HepG2 (cell line): ENCODE measurements around the gene SERPINB10. TPM values are rescaled to one million over a fixed set of nuclear protein-coding genes. Genes with fewer than 3 reads are reported as not detected.

Source experiments
- DMAP1 ChIP-seq: IDR thresholded peaks from 2 replicates; pipeline ENCODE4 v1.6.1; 2016
- GTF2F1 ChIP-seq: fragments of 150-350 bp; IDR thresholded peaks from 2 replicates; pipeline ENCODE4 v1.6.1; 2014; ENCODE audit warnings: low read length
- HCFC1 ChIP-seq: fragments of 150-350 bp; IDR thresholded peaks from 2 replicates; pipeline ENCODE4 v1.6.1; 2014; ENCODE audit warnings: low read depth, low read length
- HIVEP1 ChIP-seq: sonication (generic); formaldehyde crosslinking; IDR thresholded peaks from 2 replicates; pipeline ENCODE4 v1.4.0; 2020; ENCODE audit warnings: mild to moderate bottlenecking, missing genetic modification reagents
- KMT2A ChIP-seq: sonication (generic); formaldehyde crosslinking; IDR thresholded peaks from 2 replicates; pipeline ENCODE4 v1.4.0; 2020; ENCODE audit warnings: missing genetic modification reagents
- MAFK ChIP-seq, 2 experiments: IDR thresholded peaks in 1 of 2; conservative IDR thresholded peaks in 1 of 2; 2 replicates each; pipeline ENCODE4 v1.6.1; 2011; ENCODE audit warnings: improper control_type of control experiment in 2 of 2, low read length in 2 of 2
- MXD4 ChIP-seq: IDR thresholded peaks from 2 replicates; pipeline ENCODE4 v1.6.1; 2016; ENCODE audit warnings: mild to moderate bottlenecking, missing biosample characterization, missing genetic modification reagents
- NR2F6 ChIP-seq, 2 experiments: IDR thresholded peaks; 2 replicates each; pipeline ENCODE4 v1.6.1; 2016; ENCODE audit warnings: antibody characterized with exemption in 1 of 2, mild to moderate bottlenecking in 1 of 2
- RAD21 ChIP-seq: fragments of 450-650 bp; formaldehyde crosslinking; IDR thresholded peaks from 2 replicates; pipeline ENCODE4 v1.5.0; 2020; ENCODE audit warnings: mild to moderate bottlenecking
- TBX2 ChIP-seq: sonication (generic); formaldehyde crosslinking; IDR thresholded peaks from 2 replicates; pipeline ENCODE4 v1.5.0; 2020; ENCODE audit warnings: missing genetic modification reagents, mild to moderate bottlenecking, borderline replicate concordance
- ZMYM2 ChIP-seq: sonication (generic); formaldehyde crosslinking; IDR thresholded peaks from 2 replicates; pipeline ENCODE4 v1.8.0; 2022; ENCODE audit warnings: mild to moderate bottlenecking, missing genetic modification reagents
- ZNF121 ChIP-seq: sonication (generic); formaldehyde crosslinking; IDR thresholded peaks from 2 replicates; pipeline ENCODE4 v1.5.0; 2020; ENCODE audit warnings: mild to moderate bottlenecking, missing genetic modification reagents
- ZNF20 ChIP-seq: sonication (generic); formaldehyde crosslinking; IDR thresholded peaks from 2 replicates; pipeline ENCODE4 v1.4.0; 2020; ENCODE audit warnings: mild to moderate bottlenecking, moderate library complexity, missing genetic modification reagents
- ZNF264 ChIP-seq: sonication (generic); formaldehyde crosslinking; IDR thresholded peaks from 2 replicates; pipeline ENCODE4 v1.4.0; 2020; ENCODE audit warnings: missing genetic modification reagents
- ZNF431 ChIP-seq: sonication (generic); formaldehyde crosslinking; IDR thresholded peaks from 2 replicates; pipeline ENCODE4 v1.9.0; 2022; ENCODE audit warnings: missing genetic modification reagents, low read depth, mild to moderate bottlenecking, borderline replicate concordance
- ZNF432 ChIP-seq: sonication (generic); formaldehyde crosslinking; IDR thresholded peaks from 2 replicates; pipeline ENCODE4 v1.5.0; 2020; ENCODE audit warnings: missing genetic modification reagents, mild to moderate bottlenecking, borderline replicate concordance
- ZNF660 ChIP-seq: sonication (generic); formaldehyde crosslinking; IDR thresholded peaks from 2 replicates; pipeline ENCODE4 v1.5.1; 2020; ENCODE audit warnings: mild to moderate bottlenecking, low read depth, missing genetic modification reagents, borderline replicate concordance
- ZNF709 ChIP-seq: sonication (generic); formaldehyde crosslinking; IDR thresholded peaks from 2 replicates; pipeline ENCODE4 v1.5.0; 2020; ENCODE audit warnings: mild to moderate bottlenecking, missing genetic modification reagents
- ZNF777 ChIP-seq: sonication (generic); formaldehyde crosslinking; IDR thresholded peaks from 2 replicates; pipeline ENCODE4 v1.4.0; 2020; ENCODE audit warnings: missing genetic modification reagents
- ZNF850 ChIP-seq: sonication (generic); formaldehyde crosslinking; conservative IDR thresholded peaks from 2 replicates; pipeline ENCODE4 v1.9.0; 2021; ENCODE audit warnings: mild to moderate bottlenecking, missing genetic modification reagents
- polyA plus RNA-seq, 8 experiments: library from polyadenylated mRNA; depleted of rRNA in 3 of 8; stranded (reverse) in 7 of 8; unstranded in 1 of 8; fragments of >200 nt; fragmentation: Illumina TruSeq in 4 of 8; extraction: Trizol in 4 of 8; gene quantifications; 2 replicates each; pipeline versions ENCODE4 v1.2.1 to v1.2.3, GENCODE V29; 2011 to 2016; ENCODE audit warnings: low read depth in 4 of 8, missing spikeins in 1 of 8, mixed read lengths in 1 of 8; ENCODE audit not compliant: insufficient read depth in 1 of 8
- total RNA-seq, 5 experiments: library from RNA; depleted of rRNA; stranded (reverse); fragments of >200 nt; fragmentation: Illumina TruSeq; extraction: Trizol; gene quantifications; 2 replicates each; pipeline ENCODE4 v1.2.3, GENCODE V29; 2016; ENCODE audit warnings: low read depth in 1 of 5
- TF ChIP-seq, protein P1 (sequence below): sonication (generic); formaldehyde crosslinking; IDR thresholded peaks from 2 replicates; pipeline ENCODE4 v1.4.0; 2020; ENCODE audit warnings: missing genetic modification reagents
- TF ChIP-seq, protein P2 (sequence below): IDR thresholded peaks from 2 replicates; pipeline ENCODE4 v1.6.1; 2016; ENCODE audit warnings: missing biosample characterization, missing genetic modification reagents, low read depth
- TF ChIP-seq, protein P3 (sequence below): sonication (generic); formaldehyde crosslinking; IDR thresholded peaks from 2 replicates; pipeline ENCODE4 v1.5.0; 2020; ENCODE audit warnings: missing genetic modification reagents
- TF ChIP-seq, protein P4 (sequence below): sonication (generic); formaldehyde crosslinking; conservative IDR thresholded peaks from 2 replicates; pipeline ENCODE4 v1.8.0; 2022; ENCODE audit warnings: mild to moderate bottlenecking, moderate library complexity, missing genetic modification reagents
- TF ChIP-seq, protein P5 (sequence below): sonication (generic); formaldehyde crosslinking; IDR thresholded peaks from 2 replicates; pipeline ENCODE4 v1.8.0; 2022; ENCODE audit warnings: mild to moderate bottlenecking, missing genetic modification reagents

The SERPINB10 gene
- total and polyA plus RNA-seq, 2 of the 13 experiments (the other 11 are each of a cell fraction or from before 2014, with no cell fraction given) = not detected

DNA sequence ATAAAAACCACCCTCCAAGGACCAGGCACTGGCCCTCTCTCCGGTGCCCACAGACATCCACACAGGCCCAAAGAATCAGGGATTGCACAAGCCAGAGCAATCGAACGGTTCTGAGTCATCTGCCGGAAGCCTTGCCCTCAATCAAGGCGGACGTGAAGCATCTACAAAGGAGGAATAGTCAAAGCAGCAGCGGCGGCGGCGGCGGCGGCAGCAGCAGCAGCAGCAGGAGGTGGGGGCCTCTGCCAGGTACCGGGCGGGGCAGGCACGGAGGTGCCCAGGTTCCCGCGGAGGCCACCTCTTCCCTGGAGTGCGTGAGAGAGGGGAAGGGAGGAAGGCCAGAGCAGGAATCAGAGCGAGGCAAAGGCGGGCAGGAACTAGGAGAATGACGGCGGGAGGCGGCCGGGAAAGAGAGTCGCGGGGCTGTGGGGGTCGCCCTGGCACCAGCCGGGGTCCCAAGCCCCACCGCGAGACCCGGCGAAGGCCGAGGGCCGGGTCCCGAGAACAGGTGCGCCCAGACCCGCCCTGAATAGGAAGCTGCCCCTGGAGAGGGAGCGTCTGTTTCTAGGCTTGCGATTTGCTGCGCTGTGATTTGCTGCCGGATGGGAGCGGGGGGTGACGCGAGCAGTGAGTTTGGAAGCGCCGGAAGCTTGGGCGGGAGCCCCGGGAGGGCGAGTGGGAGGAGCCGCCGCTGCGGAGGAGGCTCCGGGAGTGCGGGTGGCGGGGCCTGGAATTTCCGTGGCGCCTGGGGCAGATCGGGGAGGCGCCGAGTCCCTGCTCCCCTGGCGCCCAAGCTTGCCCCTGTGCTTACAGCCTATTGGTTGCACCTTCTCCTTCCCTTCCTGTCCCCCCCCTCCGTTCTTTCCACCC, 62.4 kb downstream of the SERPINB10 start, which contains the start of gene SERPINB8 (continued):
- TF ChIP-seq, protein P1, sequence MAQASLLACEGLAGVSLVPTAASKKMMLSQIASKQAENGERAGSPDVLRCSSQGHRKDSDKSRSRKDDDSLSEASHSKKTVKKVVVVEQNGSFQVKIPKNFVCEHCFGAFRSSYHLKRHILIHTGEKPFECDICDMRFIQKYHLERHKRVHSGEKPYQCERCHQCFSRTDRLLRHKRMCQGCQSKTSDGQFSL (CRISPR knock-in tag) = peak; percentile 56; the same call in 1 of the 2 replicates
- no peak for TF ChIP-seq GTF2F1
- peak; percentile 70; the same call in 1 of the 2 replicates for TF ChIP-seq DMAP1 (CRISPR knock-in tag)
- TF ChIP-seq HCFC1 = no peak
- no peak for TF ChIP-seq ZNF660 (CRISPR knock-in tag)
- TF ChIP-seq ZNF121 (CRISPR knock-in tag) = no peak
- TF ChIP-seq RAD21 (CRISPR knock-in tag) = no peak
- TF ChIP-seq ZNF850 (CRISPR knock-in tag) = no peak
- TF ChIP-seq ZNF709 (CRISPR knock-in tag) = peak; percentile 51; the same call in 1 of the 2 replicates
- peak; percentile 55 for TF ChIP-seq TBX2 (CRISPR knock-in tag)
- TF ChIP-seq ZNF264 (CRISPR knock-in tag) = no peak
- TF ChIP-seq MXD4 (CRISPR knock-in tag) = no peak
- no peak for TF ChIP-seq ZNF432
- TF ChIP-seq, protein P2, sequence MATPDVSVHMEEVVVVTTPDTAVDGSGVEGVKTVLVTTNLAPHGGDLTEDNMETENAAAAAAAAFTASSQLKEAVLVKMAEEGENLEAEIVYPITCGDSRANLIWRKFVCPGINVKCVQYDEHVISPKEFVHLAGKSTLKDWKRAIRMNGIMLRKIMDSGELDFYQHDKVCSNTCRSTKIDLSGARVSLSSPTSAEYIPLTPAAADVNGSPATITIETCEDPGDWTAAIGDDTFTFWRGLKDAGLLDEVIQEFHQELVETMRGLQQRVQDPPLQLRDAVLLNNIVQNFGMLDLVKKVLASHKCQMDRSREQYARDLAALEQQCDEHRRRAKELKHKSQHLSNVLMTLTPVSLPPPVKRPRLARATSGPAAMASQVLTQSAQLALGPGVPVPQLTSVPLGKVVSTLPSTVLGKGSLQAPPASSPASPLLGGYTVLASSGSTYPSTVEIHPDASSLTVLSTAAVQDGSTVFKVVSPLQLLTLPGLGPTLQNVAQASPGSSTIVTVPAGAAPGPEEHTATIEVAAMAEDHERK (CRISPR knock-in tag) = no peak
- TF ChIP-seq HIVEP1 = no peak
- no peak for TF ChIP-seq ZNF20
- TF ChIP-seq ZMYM2 (CRISPR knock-in tag) = no peak
- TF ChIP-seq ZNF777 (CRISPR knock-in tag) = no peak; the same call in 1 of the 2 replicates
- no peak for TF ChIP-seq MAFK (conservative IDR thresholded peaks at IDR 0.05 in 1 of 2, IDR thresholded peaks at IDR 0.05 in 1 of 2; ENCODE audit: low read length in 2 of 2)
- TF ChIP-seq, protein P3, sequence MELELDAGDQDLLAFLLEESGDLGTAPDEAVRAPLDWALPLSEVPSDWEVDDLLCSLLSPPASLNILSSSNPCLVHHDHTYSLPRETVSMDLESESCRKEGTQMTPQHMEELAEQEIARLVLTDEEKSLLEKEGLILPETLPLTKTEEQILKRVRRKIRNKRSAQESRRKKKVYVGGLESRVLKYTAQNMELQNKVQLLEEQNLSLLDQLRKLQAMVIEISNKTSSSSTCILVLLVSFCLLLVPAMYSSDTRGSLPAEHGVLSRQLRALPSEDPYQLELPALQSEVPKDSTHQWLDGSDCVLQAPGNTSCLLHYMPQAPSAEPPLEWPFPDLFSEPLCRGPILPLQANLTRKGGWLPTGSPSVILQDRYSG (CRISPR knock-in tag) = no peak
- TF ChIP-seq, protein P4, sequence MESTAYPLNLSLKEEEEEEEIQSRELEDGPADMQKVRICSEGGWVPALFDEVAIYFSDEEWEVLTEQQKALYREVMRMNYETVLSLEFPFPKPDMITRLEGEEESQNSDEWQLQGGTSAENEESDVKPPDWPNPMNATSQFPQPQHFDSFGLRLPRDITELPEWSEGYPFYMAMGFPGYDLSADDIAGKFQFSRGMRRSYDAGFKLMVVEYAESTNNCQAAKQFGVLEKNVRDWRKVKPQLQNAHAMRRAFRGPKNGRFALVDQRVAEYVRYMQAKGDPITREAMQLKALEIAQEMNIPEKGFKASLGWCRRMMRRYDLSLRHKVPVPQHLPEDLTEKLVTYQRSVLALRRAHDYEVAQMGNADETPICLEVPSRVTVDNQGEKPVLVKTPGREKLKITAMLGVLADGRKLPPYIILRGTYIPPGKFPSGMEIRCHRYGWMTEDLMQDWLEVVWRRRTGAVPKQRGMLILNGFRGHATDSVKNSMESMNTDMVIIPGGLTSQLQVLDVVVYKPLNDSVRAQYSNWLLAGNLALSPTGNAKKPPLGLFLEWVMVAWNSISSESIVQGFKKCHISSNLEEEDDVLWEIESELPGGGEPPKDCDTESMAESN = no peak; the same call in 1 of the 2 replicates
- no peak for TF ChIP-seq NR2F6 (IDR thresholded peaks at IDR 0.05)
- no peak for TF ChIP-seq NR2F6 (CRISPR knock-in tag; IDR thresholded peaks at IDR 0.05)
- no peak for TF ChIP-seq KMT2A (CRISPR knock-in tag)
- TF ChIP-seq, protein P5, sequence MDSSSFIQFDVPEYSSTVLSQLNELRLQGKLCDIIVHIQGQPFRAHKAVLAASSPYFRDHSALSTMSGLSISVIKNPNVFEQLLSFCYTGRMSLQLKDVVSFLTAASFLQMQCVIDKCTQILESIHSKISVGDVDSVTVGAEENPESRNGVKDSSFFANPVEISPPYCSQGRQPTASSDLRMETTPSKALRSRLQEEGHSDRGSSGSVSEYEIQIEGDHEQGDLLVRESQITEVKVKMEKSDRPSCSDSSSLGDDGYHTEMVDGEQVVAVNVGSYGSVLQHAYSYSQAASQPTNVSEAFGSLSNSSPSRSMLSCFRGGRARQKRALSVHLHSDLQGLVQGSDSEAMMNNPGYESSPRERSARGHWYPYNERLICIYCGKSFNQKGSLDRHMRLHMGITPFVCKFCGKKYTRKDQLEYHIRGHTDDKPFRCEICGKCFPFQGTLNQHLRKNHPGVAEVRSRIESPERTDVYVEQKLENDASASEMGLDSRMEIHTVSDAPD (CRISPR knock-in tag) = no peak
- TF ChIP-seq ZNF431 (CRISPR knock-in tag) = no peak
